ENCODE measurements around the gene BCAS3.
A peak's percentile ranks its signal among the peaks of the same experiment; 100 is the strongest.

The BCAS3 gene

GRCh38 chr17:61285526-61286320 is 608.1 kb downstream of the BCAS3 start:
- no peaks in the 10 kb centered on the region for H3K27me3 ChIP-seq
- H3K4me2 ChIP-seq, result peak overlapping the region; percentile 68
- no peak overlapping the region for H3K27ac ChIP-seq
- peaks cover 35% of the 10 kb centered on the region for H3K4me1 ChIP-seq
- no peak overlapping the region for H3K4me3 ChIP-seq
- H4K20me1 ChIP-seq, result no peaks in the 10 kb centered on the region
- TF ChIP-seq Cebpa-rat (IDR thresholded peaks at IDR 0.05), result no peak
- peaks cover 11% of the 10 kb centered on the region for H3K9me3 ChIP-seq
- no peaks in the 10 kb centered on the region for H3K36me3 ChIP-seq
- H3K9ac ChIP-seq, result no peak overlapping the region

DNA sequence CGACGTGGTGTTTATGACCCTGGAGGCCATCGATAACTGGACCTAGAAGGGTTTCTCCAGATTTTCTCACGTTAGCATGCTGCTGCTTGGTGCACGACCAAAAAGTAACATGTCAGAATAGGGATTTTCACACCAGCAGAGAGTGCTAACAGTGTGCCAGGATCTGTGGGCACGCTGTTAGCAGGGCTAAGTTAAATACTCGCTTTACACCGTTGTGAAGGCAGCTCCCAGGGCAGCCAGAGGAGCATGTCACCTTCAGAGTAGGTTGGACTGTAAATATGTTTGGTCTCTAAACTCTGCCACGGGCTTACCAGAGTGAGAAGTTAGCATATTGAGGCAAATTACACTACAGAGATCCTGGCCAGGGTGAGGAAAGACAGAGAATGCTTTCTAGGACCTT is 608.8 kb downstream of the BCAS3 start:
- Histone ChIP-seq H3K9me3 (peaks cover 11% of the 10 kb centered on the region), H3K27ac (no peak overlapping the region), H4K20me1 (no peaks in the 10 kb centered on the region), H3K4me1 (peaks cover 35% of the 10 kb centered on the region), H3K27me3 (no peaks in the 10 kb centered on the region), H3K4me3 (no peak overlapping the region), H3K9ac (no peak overlapping the region), H3K36me3 (no peaks in the 10 kb centered on the region), H3K4me2 (peak overlapping the region; percentile 68)
- no peak for TF ChIP-seq Cebpa-rat (IDR thresholded peaks at IDR 0.05)

- no peak for TF ChIP-seq Cebpa-rat (IDR thresholded peaks at IDR 0.05)
- Histone ChIP-seq H3K4me1 (peaks cover 20% of the 10 kb centered on the region), H3K9me3 (no peaks in the 10 kb centered on the region), H3K27me3 (no peaks in the 10 kb centered on the region), H3K27ac (no peak overlapping the region), H3K4me2 (no peak overlapping the region), H3K36me3 (no peaks in the 10 kb centered on the region), H4K20me1 (no peaks in the 10 kb centered on the region), H3K4me3 (no peak overlapping the region), H3K9ac (no peak overlapping the region)
These were observed 612.0 kb downstream of the BCAS3 start for GRCh38 chr17:61289408-61290385.

- Histone ChIP-seq H3K27ac (no peak overlapping the region), H3K36me3 (no peaks in the 10 kb centered on the region), H3K4me1 (0 out of 2 replicates have a peak, but pooled peaks cover under 1% of the 10 kb centered on the region), H3K4me2 (no peak overlapping the region), H3K4me3 (no peak overlapping the region), H4K20me1 (no peaks in the 10 kb centered on the region), H3K27me3 (no peaks in the 10 kb centered on the region), H3K9me3 (no peaks in the 10 kb centered on the region), H3K9ac (no peak overlapping the region)
- TF ChIP-seq Cebpa-rat (IDR thresholded peaks at IDR 0.05), result no peak
These were observed 614.0 kb downstream of the BCAS3 start for GRCh38 chr17:61291451-61292285.

DNA sequence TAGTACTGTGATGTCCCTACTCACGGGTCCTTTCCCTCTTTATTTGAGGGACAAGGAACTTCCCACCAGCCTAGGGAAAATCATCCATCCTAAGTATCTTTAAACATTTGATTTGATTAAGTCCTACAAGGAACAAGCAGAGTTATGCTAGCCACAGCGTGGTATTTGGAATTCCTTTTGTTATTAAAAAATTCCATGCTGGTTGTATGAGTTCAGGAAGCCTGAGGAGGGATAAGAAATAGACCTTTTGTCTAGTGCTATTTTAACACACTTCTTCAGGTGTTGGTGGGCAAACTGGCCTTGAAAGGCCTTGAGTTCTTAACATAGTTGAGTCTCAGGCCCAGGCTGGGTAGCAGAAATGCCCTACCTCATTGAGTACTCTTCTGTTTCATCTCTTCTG is 616.6 kb downstream of the BCAS3 start:
- TF ChIP-seq Cebpa-rat (IDR thresholded peaks at IDR 0.05), result no peak
- no peak overlapping the region for H3K4me3 ChIP-seq
- no peaks in the 10 kb centered on the region for H3K9me3 ChIP-seq
- H3K4me2 ChIP-seq, result no peak overlapping the region
- no peaks in the 10 kb centered on the region for H3K4me1 ChIP-seq
- no peak overlapping the region for H3K9ac ChIP-seq
- no peaks in the 10 kb centered on the region for H4K20me1 ChIP-seq
- H3K36me3 ChIP-seq, result no peaks in the 10 kb centered on the region
- no peak overlapping the region for H3K27ac ChIP-seq
- H3K27me3 ChIP-seq, result no peaks in the 10 kb centered on the region

GRCh38 chr17:61294777-61295176 is 617.1 kb downstream of the BCAS3 start:
- no peaks in the 10 kb centered on the region for H4K20me1 ChIP-seq
- no peak for TF ChIP-seq Cebpa-rat (IDR thresholded peaks at IDR 0.05)
- H3K27ac ChIP-seq, result no peak overlapping the region
- no peaks in the 10 kb centered on the region for H3K4me1 ChIP-seq
- no peaks in the 10 kb centered on the region for H3K9me3 ChIP-seq
- no peak overlapping the region for H3K9ac ChIP-seq
- H3K36me3 ChIP-seq, result no peaks in the 10 kb centered on the region
- no peaks in the 10 kb centered on the region for H3K27me3 ChIP-seq
- H3K4me3 ChIP-seq, result no peak overlapping the region
- no peak overlapping the region for H3K4me2 ChIP-seq

DNA sequence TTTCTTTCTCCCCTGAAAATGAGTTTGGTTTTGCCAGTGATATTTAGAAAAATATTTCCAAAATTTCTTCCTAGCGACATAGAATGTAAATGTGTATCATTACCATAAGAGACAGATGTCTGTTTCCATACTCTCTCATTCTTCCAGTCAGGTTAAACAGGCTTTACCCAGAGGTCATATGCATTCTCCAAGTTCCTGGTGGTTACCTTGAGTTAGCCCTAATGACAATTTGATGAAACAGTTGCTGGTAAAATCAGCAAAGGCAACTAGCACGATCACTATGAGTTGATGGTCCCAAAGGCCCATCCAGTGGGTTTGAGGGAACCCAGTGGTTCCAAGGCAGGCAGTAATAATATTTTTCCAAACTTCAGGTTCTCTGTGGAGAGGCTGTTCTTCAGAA is 618.4 kb downstream of the BCAS3 start:
- Histone ChIP-seq H3K4me1 (no peaks in the 10 kb centered on the region), H4K20me1 (no peaks in the 10 kb centered on the region), H3K4me3 (no peak overlapping the region), H3K27me3 (no peaks in the 10 kb centered on the region), H3K9ac (no peak overlapping the region), H3K27ac (no peak overlapping the region), H3K36me3 (no peaks in the 10 kb centered on the region), H3K4me2 (no peak overlapping the region), H3K9me3 (no peaks in the 10 kb centered on the region)
- TF ChIP-seq Cebpa-rat (IDR thresholded peaks at IDR 0.05), result no peak

GRCh38 chr17:61299517-61300513 is 622.2 kb downstream of the BCAS3 start:
- H3K9me3 ChIP-seq, result no peaks in the 10 kb centered on the region
- H3K27me3 ChIP-seq, result no peaks in the 10 kb centered on the region
- no peaks in the 10 kb centered on the region for H3K4me1 ChIP-seq
- no peak for TF ChIP-seq Cebpa-rat (IDR thresholded peaks at IDR 0.05)
- H3K27ac ChIP-seq, result no peak overlapping the region
- no peaks in the 10 kb centered on the region for H4K20me1 ChIP-seq
- H3K4me2 ChIP-seq, result no peak overlapping the region
- no peak overlapping the region for H3K9ac ChIP-seq
- no peak overlapping the region for H3K4me3 ChIP-seq
- no peaks in the 10 kb centered on the region for H3K36me3 ChIP-seq

All from BLaER1 (cell line).